Stimulated activated CD4-positive, alpha-beta T cell treated with anti-CD3 and anti-CD28 coated beads, Interleukin-4, amount 100 ng/mL, for 1 hour (primary cell): ENCODE data around the gene DHDDS.
"Not testable (repeated sequence)": the region's sequence is repeated elsewhere in the genome, so short reads cannot be mapped to it uniquely, and the experiment has no call there.

Source experiments
- DNase-seq: peaks from one replicate; pipeline ENCODE4 v3.0.0-alpha.2; 2020

DHDDS gene, protein sequence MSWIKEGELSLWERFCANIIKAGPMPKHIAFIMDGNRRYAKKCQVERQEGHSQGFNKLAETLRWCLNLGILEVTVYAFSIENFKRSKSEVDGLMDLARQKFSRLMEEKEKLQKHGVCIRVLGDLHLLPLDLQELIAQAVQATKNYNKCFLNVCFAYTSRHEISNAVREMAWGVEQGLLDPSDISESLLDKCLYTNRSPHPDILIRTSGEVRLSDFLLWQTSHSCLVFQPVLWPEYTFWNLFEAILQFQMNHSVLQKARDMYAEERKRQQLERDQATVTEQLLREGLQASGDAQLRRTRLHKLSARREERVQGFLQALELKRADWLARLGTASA

DNA sequence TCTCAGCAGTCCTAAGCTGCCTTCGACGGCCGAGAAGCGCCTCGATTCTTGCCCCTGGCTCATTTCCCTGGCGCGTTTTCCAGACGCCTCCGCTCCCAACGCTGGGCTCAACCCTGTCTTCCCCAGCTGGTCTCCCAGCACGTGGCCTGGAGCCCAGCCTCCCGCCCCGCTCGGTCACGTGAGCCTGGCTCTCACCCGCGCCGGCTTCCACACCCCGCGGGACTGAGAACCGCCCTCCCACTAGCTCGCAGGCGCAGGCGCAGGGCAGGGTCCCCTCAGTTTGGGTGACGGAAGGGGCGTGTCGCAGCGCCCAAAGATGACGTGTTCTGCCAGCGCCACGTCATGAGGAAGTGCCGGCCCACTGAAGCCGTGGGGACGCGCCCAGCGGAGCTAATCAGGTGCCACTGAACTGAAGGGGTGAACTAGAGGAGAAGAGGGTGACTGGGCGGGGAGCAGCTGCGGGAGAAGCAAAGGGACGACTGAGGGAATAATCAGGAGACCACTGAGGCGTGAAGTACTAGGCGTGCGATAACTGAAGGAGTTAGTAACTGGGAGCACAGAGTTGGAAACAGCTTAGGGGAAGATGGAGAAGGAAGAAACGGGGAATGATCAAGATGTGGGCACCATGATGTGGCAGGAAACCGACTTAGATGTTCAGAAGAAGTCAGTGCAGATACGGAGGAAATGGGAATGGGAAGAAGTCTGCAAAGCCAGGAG is at the start of gene DHDDS:
Gene DHDDS (plus strand): TSS at position 343 of the 717 bp plus-strand sequence. CDS start 625 bp downstream, outside the sequence.
- peak; percentile 99 for DNase-seq

DNA sequence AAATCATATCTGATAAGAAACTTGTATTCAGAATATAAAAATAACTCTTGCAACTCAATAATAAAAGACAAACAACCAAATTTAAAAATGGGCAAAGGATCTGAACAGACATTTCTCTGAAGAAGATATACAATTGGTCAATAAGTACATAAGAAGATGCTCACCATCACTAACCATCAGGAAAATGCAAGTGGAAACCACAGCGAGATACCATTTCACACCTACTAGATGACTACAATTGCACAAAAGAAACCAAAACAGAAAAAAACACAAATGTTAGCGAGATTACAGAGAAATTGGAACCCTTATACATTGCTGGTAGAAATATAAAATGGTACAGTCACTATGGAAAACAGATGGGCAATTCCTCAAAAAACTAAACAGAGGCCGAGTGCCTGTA is 48.0 kb upstream of the DHDDS start:
- DNase-seq, result no peak

DNA sequence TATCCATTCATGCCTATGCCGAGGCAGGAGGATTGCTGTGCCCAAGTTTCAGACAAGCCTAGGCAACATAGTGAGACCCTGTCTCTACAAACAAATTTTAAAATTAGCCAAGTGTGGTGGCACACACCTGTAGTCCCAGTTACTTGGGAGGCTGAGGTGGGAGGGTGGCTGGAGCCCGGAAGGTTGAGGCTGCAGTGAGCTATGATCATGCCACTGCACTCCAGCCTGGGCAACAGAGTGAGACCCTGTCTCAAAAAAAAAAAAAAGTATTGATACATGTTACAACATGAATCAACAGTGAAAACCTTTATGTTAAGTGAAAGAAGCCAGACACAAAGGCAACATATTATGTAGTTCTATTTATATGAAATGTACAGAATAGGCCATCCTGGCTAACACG is 47.1 kb upstream of the DHDDS start:
- DNase-seq, result not testable (repeated sequence)

DNA sequence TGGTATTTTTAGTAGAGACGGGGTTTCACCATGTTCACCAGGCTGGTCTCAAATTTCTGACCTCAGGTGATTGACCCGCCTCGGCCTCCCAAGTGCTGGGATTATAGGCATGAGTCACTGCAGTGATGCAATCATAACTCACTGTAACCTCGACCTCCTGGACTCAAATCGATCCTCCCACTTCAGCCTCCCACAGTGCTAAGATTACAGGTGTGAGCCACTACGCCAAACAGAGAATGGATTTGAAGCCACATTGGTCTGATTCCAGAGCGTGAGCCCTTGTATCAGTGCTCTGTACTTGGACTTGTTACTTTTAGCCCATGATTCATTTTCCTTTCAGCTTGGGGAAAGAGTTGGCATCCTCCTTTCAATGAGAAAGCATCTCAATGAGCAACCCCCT is 44.7 kb upstream of the DHDDS start:
- no peak for DNase-seq

DNA sequence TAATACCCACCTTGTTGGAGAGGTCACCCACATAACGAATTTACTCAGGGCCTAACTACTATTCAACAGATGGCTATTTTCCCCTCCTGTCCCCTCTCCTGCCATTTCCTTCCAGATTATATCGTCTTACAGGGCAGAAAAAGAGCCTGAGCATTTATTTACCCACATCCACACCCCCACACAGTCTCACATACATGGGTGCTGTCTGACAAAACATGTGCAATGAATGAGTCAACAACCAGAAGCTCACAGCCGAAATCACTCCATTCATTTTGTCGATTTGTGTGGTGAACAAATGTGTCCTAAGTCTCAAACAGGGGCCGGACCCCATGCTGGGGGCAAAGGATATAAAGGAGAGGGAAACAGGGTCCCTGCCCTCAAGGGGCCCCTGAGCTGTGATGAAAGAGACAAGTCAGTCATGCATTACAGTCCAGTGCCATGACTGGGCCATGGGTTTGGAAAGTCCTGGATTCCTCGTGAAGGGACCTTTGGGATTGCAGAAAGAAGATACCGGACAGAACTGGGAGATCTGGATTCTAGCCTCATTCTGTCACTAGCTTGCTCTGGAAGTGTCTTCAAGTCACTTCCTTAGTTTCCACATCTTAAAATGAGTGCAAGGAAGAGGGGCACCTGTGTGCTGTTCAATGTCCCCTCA is 43.2 kb upstream of the DHDDS start:
- no peak for DNase-seq

DNA sequence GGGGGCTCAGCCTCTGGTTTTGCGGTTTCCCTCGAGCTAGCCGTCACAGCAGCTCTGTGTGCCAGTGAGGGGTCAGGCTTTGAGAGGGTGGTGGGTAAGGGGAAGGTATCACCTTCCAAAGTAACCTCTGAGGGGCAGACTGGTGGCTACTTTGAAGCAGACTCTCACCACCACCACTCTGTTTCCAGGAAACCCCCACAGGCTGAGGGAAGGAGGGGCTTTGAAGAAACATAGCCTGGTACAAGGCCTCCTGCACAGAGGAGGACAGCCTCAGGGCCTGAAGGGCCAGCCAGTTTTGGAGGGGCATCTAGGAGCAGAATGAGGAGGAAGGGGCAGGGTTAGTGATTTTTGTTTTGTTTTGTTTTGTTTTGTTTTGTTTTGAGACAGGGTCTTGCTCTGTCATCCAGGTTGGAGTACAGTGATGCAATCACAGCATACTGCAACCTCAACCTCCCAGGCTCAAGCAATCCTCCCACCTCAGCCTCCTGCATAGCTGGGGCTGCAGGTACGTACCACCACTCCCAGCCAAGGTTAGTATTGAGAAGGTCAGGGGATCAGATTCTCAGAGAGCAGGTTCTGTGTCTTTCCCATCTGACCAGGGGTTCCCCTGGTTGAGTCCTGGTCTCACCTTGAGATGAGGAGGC is 42.4 kb upstream of the DHDDS start:
- no peak for DNase-seq

DNA sequence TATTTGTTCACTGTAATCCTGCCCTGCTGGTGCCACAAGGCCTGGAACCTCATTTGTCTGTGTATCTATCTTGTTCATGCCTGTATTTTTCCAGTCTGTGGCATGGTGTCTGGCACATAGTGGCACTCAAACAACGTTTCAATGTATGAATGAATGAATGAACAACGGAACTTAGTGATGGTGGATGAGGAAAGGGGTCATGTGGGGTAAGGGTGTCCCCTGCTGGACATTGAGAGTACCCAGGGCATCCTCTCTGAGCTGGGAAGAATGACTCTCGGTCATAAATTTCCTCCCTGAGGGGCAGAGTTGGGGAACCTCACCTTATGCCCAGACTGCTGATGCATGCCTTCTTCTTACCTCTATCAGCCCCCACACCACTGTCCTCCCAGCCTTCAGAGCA is 40.7 kb upstream of the DHDDS start:
- no peak for DNase-seq

DNA sequence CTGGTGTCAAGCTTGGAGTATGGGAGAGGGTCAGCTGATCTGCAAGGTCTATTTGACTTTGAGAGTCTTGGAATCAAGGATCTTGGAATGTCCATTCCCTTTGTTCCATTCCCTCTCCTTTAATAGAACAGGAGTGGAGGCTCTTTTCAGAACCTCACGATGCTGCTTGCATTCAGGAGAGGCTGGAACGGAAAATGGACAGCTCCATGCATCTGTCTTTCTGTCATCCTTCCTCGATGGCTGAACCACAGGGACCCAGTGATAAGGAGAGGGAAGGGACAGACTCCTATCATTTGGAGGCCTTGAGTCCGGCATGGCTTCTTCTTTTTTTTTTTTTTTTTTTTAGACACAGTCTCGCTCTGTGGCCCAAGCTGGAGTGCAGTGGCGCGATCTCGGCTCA is 36.4 kb upstream of the DHDDS start:
- no peak for DNase-seq

DNA sequence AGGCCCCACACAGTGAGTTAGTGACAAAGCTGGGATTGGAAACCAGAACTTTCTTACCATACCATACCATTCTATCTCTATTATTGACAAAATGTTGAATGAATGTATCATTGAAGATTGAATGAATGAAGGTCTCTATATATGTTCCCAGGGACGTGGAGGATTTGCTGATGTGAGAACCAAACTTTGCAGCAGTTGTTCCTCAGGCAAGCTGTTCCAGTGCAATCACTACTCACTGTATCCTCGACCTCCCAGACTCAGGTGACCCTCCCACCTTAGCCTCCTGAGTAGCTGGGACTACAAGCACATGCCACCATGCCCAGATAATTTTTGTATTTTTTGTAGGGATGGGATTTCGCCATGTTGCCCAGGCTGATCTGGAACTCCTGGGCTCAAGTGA is 33.1 kb upstream of the DHDDS start:
- DNase-seq, result no peak

DNA sequence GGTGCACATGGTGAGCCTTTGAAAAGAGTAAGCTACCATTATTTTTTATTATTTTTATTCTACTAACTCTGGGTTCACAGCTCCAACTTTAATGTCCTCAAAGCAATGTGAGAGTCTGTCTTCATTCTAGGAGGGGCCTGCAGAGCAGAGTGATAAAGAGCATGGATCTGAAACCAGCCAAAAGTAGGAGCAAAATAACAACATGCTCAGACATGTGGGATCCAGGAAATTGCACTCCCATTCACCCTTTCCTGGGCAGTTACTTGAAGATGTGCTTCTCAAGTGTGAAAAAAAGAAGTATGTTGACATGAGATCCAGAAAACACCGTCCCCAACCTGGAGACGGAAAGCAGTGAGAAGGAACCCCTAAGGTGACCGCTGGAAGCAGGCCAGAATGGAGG is 30.2 kb upstream of the DHDDS start:
- DNase-seq, result no peak

DNA sequence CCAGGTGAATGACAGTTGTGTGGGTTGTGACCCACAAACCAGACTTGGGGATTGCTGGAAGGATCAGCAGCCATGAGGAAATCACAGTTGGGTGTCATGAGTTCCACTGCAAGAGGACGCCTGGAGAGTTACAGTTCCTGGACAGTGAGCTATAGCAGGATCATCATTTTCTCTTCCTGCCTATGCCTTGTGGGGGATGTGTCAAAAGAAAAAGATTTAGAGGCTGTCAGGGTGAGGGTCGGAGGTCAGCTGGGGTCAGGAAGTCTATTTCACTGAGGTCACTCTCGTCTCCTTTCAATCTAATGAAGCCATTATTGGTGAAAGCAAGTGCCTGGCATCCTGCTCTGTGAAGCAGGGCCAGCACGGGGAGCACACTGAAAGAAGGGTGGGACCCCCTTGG is 28.5 kb upstream of the DHDDS start:
- DNase-seq, result no peak

DNA sequence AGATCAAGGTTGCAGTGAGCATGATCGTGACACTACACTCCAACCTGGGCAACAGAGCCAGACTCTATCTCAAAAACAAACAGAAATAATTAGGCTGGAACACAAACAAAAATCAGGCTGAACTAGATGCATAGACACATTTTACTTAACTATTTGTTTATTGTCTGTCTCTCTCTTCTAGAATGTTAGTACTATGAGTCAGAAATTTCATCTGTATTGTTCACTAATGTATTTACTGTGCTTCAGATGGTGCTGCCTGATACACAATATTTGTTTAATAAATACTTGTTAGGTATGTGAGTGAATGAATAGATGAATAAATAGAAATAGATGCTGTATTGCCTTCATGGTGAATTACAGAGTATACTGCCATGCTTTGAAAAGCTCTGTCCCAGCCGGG is 27.5 kb upstream of the DHDDS start:
- no peak for DNase-seq

DNA sequence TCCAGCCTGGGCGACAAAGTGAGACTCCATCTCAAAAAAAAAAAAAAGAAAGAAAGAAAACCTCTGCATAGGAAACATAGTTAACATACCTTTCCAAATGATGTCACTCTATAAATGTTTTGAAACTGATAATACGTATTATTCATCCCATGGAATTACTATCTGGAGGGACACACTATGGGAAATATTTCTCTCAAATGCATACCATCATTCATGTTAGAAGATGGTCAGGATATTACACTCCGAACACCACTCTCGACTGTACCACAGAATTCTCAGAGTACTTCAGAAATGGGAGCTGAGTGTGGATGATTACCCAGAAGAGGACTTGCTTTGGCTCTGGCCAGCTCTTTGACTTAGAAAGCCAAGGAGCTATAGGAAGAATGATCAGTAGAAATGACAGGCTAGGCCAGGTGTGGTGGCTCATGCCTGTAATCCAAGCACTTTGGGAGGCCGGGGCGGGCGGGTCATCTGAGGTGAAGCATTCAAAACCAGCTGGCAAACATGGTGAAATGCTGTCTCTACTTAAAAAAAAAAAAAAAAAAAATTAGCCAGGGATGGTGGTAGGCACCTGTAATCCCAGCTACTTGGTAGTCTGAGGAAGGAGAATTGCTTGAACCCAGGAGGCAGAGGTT is 26.7 kb upstream of the DHDDS start:
- DNase-seq, result no peak

DNA sequence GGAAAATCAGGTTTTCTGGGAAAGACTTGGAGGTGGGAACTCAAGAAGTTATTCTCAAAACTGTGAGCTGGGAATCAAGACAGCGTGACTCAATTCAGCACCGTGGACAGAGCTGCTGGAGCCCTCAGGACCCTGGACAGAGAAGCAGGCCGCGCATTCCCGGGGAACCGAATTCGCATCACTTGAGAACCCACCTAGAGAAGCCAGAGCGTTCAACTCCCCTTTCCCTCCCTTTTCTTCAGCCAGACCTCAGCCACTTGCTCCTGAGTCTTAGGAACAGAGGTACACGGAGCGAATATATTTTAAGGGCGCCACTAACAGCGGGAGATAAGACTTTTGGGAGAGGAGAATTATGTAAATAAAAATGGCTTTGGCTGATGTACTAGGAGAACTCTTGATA is 23.5 kb upstream of the DHDDS start:
- peak; percentile 76 for DNase-seq

DNA sequence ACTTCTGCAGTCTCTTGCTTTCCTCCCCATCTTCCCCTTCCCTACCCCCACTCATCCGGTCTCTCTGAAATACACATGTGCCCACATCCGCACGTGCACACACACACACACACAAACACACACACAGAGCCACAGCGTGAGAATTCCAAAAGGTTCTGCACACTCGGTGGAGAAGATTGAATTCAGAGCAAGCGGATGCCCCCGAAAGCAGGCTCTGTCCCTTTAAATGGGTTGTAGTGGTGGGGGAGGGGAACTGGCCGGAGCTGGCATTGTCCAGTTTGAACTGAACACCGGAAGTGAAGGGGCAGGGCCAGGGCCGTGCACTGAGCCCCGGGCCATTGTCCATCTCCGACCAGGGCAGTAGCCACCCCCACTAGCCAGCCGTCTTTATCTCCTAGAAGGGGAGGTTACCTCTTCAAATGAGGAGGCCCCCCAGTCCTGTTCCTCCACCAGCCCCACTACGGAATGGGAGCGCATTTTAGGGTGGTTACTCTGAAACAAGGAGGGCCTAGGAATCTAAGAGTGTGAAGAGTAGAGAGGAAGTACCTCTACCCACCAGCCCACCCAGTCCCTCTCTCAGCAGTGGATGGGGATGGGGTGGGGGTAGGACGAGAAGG is 22.8 kb upstream of the DHDDS start:
- DNase-seq, result no peak

DNA sequence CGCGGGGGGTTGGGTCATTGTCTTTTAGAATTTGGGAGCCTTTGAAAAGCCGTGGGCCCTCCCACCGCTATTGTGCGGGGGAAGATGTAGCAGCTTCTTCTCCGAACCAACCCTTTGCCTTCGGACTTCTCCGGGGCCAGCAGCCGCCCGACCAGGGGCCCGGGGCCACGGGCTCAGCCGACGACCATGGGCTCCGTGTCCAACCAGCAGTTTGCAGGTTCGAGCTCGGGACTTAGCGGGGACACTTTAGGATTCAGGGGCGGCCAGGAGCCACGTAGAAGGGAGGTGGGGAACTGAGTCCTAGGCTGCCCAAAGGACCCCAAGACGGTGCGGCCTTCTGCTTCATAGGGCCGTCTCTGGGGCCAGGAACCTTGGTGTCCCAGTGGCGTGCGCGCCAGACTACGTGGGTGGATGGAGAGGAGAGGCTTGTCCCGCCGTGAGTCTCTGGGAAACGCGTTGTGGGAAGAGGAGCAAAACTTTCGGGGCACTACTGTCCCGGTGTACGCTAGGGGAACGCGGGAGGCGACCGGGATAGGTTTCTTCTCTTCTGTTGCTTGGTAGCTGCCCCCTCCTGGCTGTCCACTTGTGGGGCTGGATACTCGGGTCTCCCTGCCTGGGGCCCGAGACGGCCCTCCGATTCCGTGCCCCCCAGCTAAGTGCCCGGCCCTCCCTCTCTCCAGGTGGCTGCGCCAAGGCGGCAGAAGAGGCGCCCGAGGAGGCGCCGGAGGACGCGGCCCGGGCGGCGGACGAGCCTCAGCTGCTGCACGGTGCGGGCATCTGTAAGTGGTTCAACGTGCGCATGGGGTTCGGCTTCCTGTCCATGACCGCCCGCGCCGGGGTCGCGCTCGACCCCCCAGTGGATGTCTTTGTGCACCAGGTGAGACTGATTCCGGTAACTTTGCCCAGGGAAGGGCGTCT is 21.2 kb upstream of the DHDDS start, which contains the start of gene LIN28A:
Gene LIN28A (plus strand): TSS at position 112 of the 918 bp plus-strand sequence. CDS start 75 bp downstream, at position 187.
- DNase-seq, result no peak

DNA sequence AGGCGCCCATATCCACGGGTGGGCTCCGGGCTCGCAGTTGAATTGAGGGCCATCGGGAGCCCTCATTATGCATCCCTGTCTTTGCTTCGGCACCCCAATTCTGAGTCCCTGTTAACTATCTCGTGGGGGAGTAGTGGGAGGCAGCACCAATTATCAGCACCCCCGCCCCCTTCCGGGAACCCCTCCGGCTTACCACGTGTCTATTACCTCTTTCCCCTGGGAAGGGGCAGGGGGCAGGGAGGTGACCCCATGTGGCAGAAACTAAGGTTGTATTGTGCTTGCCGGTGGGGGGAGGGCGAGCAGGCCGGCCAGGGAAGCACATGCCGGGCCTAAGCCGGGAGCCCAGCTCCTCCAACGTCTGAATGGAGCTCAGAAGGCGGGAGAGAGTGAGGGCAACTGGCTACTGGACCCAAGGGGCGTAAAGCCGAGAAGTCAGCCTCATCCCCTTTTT is 20.5 kb upstream of the DHDDS start:
- no peak for DNase-seq

DNA sequence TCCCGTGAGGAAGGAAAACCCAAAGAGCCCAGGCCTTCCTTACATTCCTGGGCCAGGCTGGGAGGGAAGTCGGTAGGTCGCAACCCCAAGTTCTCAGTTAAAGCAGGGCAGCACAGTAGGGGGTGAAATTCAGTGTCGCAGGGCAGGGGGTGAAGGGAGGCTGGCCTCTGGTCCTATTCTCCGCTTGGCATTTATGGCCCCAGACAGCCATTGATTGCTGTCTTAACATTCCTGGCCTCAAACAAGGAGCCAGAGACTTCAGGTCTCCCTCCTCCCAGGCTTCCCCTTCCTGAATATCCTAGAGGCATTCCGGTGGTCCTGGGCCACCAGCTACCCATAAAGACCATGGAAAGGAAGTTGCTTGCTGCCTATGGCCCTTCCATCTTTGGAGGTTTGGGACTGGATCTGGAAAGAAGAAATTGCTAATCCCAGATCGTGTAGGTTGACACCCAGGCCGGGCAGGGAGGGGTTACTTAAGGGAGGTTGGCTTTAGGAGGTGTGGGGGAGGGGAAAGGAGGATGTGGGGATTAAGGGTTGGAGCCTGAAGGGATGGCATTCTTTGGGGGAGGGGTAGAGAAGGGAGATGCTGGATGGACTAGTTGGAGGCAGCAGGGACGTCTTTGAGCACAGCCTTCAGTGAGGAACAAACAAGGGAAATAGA is 19.8 kb upstream of the DHDDS start:
- DNase-seq, result no peak

DNA sequence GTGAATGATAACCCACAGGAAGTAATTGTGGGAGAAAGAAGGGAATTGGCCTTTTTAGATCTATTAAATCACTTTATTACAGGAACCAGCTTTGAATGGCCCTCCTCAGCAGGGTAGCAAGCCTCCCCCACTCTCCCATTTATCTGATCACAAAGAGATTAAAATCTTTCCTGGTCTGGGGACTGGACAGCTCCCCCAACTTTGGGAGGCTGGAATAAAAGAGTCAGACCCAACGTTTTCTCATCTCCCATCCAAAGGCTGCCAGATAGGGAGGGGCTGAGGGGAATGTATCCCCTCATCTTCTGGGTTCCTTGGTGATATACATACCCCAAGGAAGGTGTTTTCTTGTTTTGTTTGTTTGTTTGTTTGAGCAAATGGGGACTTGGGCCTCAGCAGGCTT is 19.1 kb upstream of the DHDDS start:
- no peak for DNase-seq

DNA sequence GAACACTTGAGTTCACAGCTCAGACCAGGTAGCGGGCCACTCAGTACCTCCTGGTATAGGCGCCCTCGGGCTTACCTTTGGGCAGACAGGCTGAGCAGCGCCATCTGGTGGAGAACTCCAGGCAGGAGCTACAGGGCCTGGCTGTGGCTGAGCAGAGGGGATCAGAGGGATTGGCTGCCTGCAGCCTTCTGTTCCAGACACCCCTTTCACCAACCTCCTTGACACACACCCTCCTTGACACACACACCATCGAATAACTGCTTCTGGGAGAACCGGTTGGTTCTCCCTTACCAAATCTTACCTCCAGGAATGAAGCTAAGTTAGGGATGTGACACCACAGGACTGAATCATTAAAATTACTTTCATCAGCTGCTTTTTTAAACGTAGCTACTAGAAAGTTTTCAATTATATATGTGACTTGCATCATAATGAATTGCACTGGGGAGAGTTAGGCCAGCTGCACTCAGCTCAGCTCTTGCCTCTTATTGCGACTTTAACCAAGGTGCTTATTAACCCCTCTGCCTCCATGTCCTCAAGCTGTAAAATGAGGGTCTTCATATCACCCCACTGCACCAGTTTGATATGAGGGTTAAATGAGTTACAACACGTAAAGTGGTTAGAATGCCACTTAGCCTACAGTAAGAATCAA is 14.9 kb upstream of the DHDDS start:
- peak; percentile 85 for DNase-seq
